Sigmoid colon (tissue), 4 donors: ENCODE data around the gene HMOX2.

Experiments
- CTCF ChIP-seq, 4 experiments: fragments of 450-650 bp in 3 of 4; fragments of 200-600 bp in 1 of 4; IDR thresholded peaks; one replicate each; pipeline ENCODE4 v1.5.1; 2016 to 2019; ENCODE audit warnings: antibody characterized with exemption in 4 of 4, mild to moderate bottlenecking in 3 of 4, moderate library complexity in 2 of 4
- EP300 ChIP-seq, 4 donors: sonication (generic); formaldehyde crosslinking; IDR thresholded peaks; one replicate each; pipeline ENCODE4 v1.6.1; 2017; ENCODE audit warnings: antibody characterized with exemption in 4 of 4
- POLR2A ChIP-seq, 2 donors: fragments of 450-650 bp; IDR thresholded peaks; one replicate each; pipeline ENCODE4 v1.6.1; 2016; ENCODE audit warnings: antibody characterized with exemption in 2 of 2, mild to moderate bottlenecking in 2 of 2, moderate library complexity in 2 of 2
- POLR2AphosphoS5 ChIP-seq, 4 donors: sonication (generic); formaldehyde crosslinking; IDR thresholded peaks; one replicate each; pipeline ENCODE4 v1.6.1; 2017; ENCODE audit warnings: antibody characterized with exemption in 4 of 4

GRCh38 chr16:4442371-4442770 lies 33.8 kb upstream of the HMOX2 start:
- TF ChIP-seq CTCF (IDR thresholded peaks at IDR 0.05) (no peak), POLR2AphosphoS5 (IDR thresholded peaks at IDR 0.05) (no peak), POLR2A (IDR thresholded peaks at IDR 0.05) (no peak), EP300 (IDR thresholded peaks at IDR 0.05) (no peak)
